Lung (tissue), 12 donors: ENCODE measurements around the gene CCDC80. TPM values are rescaled to one million over a fixed set of nuclear protein-coding genes. Genes with fewer than 3 reads are reported as not detected.

Experiments
- ATAC-seq: fragments of 200-7000 bp; cut with Tn5 transposase; one replicate; pipeline ENCODE4 v1.9.1; 2020; ENCODE audit warnings: moderate number of reproducible peaks; ENCODE audit not compliant: insufficient read depth, low FRiP score
- DNase-seq, 3 donors: peaks; one replicate each; pipeline ENCODE4 v3.0.0-alpha.2; 2013 to 2017
- H3K27ac ChIP-seq, 2 donors: one replicate each; pipeline ENCODE4 v1.5.1; 2013; ENCODE audit warnings: mild to moderate bottlenecking in 2 of 2, moderate library complexity in 2 of 2, control low read depth in 1 of 2, inconsistent platforms in 1 of 2, low read depth in 1 of 2, low read length in 1 of 2
- H3K27me3 ChIP-seq, 3 donors: one replicate each; pipeline ENCODE4 v1.5.1; 2013; ENCODE audit warnings: low read length in 2 of 3; ENCODE audit not compliant: control insufficient read depth in 3 of 3, insufficient read depth in 3 of 3
- H3K36me3 ChIP-seq, 4 donors: one replicate each; pipeline ENCODE4 v1.5.1; 2013; ENCODE audit warnings: low read length in 4 of 4, mild to moderate bottlenecking in 1 of 4, moderate library complexity in 1 of 4; ENCODE audit not compliant: control insufficient read depth in 4 of 4, insufficient read depth in 4 of 4
- H3K4me1 ChIP-seq, 5 donors: one replicate each; pipeline ENCODE4 v1.5.1; 2013; ENCODE audit warnings: low read length in 5 of 5, mild to moderate bottlenecking in 2 of 5, moderate library complexity in 1 of 5; ENCODE audit not compliant: control insufficient read depth in 5 of 5, insufficient read depth in 5 of 5
- H3K4me3 ChIP-seq: one replicate; pipeline ENCODE4 v1.5.1; 2013; ENCODE audit warnings: mild to moderate bottlenecking, control low read depth, moderate library complexity
- H3K9ac ChIP-seq, 2 donors: one replicate each; pipeline ENCODE4 v1.5.1; 2013; ENCODE audit warnings: low read length in 2 of 2, control low read depth in 1 of 2; ENCODE audit not compliant: insufficient read depth in 1 of 2
- H3K9me3 ChIP-seq, 4 donors: one replicate each; pipeline ENCODE4 v1.5.1; 2013; ENCODE audit warnings: low read length in 3 of 4, mild to moderate bottlenecking in 1 of 4, moderate library complexity in 1 of 4; ENCODE audit not compliant: control insufficient read depth in 4 of 4, insufficient read depth in 3 of 4
- WGBS, 2 donors: extraction: QIAGEN DNeasy Blood & Tissue Kit; methylation state at CpG; one replicate each; pipeline ENCODE4 v1.1.7; 2013; 5-methylcytosine and 5-hydroxymethylcytosine counted together
- polyA plus RNA-seq, 2 donors: library from polyadenylated mRNA; stranded (reverse); fragments of 200-250 nt; gene quantifications; one replicate each; pipeline ENCODE4 v1.2.1, GENCODE V29; 2013
- total RNA-seq, 2 donors: library from RNA; depleted of rRNA in 1 of 2; stranded (reverse); fragments of >200 nt in 1 of 2; gene quantifications; one replicate each; pipeline ENCODE4 v1.2.1, GENCODE V29; 2014 to 2021
- TF ChIP-seq, protein P1 (sequence below): IDR thresholded peaks from 2 replicates; pipeline ENCODE4 v1.5.1; 2012; ENCODE audit warnings: mild to moderate bottlenecking; ENCODE audit errors: control extremely low read depth, extremely low read depth
- donor health status: control.
- donor health status: control.
- donor health status: Bipolar disorder and iron deficiency.
- donor health status: healthy.
- donor health status: DM: yes; HTN: yes; CAD: no.

The CCDC80 gene
- total and polyA plus RNA-seq, 4 donors: 19.0 to 63.3 (median 29.3) TPM

DNA sequence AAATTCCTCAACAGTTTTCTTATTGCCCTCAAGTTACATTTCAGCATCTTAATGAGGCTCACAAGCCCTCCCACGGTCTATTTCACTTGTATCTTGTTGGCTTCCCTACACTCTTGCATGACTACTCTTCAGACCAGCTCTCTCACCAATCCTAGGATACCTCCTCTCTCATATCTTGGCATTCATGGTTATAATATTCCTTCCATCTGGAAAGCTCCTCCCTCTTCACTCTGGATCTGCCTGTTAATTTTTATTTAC lies 8.5 kb upstream of the CCDC80 start:
- no peaks in the 10 kb centered on the region for H3K9me3 ChIP-seq
- peaks cover 0 to 40% (median 3%) of the 10 kb centered on the region in 5 donors for H3K4me1 ChIP-seq
- no peaks in the 10 kb centered on the region for H3K36me3 ChIP-seq
- no peak overlapping the region for H3K9ac ChIP-seq
- 72 to 87% methylated on average over 1 of the region's 1 CpG for WGBS, 2 donors
- H3K4me3 ChIP-seq: no peak overlapping the region
- TF ChIP-seq, protein P1, sequence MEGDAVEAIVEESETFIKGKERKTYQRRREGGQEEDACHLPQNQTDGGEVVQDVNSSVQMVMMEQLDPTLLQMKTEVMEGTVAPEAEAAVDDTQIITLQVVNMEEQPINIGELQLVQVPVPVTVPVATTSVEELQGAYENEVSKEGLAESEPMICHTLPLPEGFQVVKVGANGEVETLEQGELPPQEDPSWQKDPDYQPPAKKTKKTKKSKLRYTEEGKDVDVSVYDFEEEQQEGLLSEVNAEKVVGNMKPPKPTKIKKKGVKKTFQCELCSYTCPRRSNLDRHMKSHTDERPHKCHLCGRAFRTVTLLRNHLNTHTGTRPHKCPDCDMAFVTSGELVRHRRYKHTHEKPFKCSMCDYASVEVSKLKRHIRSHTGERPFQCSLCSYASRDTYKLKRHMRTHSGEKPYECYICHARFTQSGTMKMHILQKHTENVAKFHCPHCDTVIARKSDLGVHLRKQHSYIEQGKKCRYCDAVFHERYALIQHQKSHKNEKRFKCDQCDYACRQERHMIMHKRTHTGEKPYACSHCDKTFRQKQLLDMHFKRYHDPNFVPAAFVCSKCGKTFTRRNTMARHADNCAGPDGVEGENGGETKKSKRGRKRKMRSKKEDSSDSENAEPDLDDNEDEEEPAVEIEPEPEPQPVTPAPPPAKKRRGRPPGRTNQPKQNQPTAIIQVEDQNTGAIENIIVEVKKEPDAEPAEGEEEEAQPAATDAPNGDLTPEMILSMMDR: no peak
- DNase-seq (no peak), ATAC-seq (no peak)
- no peak overlapping the region for H3K27ac ChIP-seq
- no peaks in the 10 kb centered on the region for H3K27me3 ChIP-seq

DNA sequence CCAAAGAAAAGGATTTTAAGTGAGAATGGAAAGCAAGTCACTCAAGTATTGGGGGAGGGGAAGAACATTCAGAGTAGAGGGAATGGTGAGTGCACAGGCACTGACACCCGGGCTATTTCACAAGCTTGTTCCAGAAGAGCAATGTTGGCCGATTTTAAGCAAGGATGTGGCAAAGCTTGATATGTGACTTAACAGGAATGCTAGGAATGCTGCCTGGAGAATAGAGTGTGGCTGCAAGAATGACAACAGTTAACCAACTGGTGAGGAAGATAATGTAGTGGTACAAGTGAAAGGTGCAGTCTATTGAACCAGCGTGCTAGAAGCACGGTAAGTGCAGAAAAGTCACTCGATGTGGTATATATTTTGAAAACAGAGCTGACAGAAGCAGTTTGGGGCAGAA lies 6.2 kb upstream of the CCDC80 start:
- Histone ChIP-seq H3K4me1 (peaks cover 0 to 25% (median 3%) of the 10 kb centered on the region in 5 donors), H3K9ac (no peak overlapping the region), H3K4me3 (no peak overlapping the region), H3K27me3 (no peaks in the 10 kb centered on the region), H3K36me3 (no peaks in the 10 kb centered on the region), H3K9me3 (no peaks in the 10 kb centered on the region), H3K27ac (no peak overlapping the region)
- 44 to 61% methylated on average over 5 of the region's 5 CpGs for WGBS, 2 donors
- ATAC-seq (peak; percentile 39), DNase-seq (peak in 1 of 3 donors; percentile 45)
- TF ChIP-seq, protein P1: no peak

DNA sequence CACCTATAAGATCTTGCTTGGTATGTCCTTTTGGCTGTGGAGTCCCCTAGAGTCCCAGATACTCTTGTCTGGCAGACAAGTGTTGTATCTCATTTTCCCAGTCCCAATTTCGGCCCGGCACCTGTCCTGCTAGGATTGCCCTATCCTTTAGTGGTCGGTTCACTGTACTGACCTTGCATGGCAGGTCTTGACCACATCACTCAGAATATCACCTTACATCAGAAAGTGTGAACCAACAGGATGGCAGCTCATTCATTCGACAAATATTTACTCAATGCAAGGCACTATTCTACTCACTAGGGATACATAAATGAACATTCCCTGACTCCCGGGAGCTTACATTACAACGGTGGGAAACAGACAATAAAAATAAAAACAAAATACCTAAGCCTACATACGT lies 5.7 kb upstream of the CCDC80 start:
- H3K9me3 ChIP-seq: no peaks in the 10 kb centered on the region
- TF ChIP-seq, protein P1: no peak
- peaks cover 0 to 30% (median 6%) of the 10 kb centered on the region in 5 donors for H3K4me1 ChIP-seq
- no peaks in the 10 kb centered on the region for H3K36me3 ChIP-seq
- H3K27ac ChIP-seq: no peak overlapping the region
- H3K4me3 ChIP-seq: no peak overlapping the region
- H3K27me3 ChIP-seq: peaks cover 0 to 3% (median 0%) of the 10 kb centered on the region in 3 donors
- ATAC-seq (no peak), DNase-seq (no peak)
- no peak overlapping the region for H3K9ac ChIP-seq
- WGBS, 2 donors: 58 to 77% methylated on average over 7 of the region's 7 CpGs

DNA sequence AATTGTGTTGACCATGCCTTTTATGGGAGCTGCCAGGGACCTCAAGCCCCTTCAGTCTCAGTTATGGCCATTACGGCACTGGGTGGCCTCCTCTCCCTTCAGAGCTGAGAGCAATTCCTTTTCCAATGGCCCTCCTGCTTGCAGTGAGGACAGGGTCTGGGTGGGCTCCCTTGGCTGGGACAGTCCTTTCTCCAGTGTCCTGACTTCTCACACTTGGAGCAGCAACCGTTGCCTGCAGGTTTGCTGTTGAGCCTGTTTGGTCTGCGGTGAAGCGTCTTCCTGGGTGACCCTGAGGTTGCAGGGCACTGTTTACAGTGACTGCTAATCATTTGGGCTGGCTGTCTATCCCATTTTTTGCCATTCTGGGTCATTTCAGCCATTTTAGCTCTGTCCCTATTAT lies 3.5 kb upstream of the CCDC80 start:
- DNase-seq (no peak), ATAC-seq (no peak)
- Histone ChIP-seq H3K4me1 (peaks cover 0 to 35% (median 10%) of the 10 kb centered on the region in 5 donors), H3K36me3 (no peaks in the 10 kb centered on the region), H3K9ac (no peak overlapping the region), H3K9me3 (no peaks in the 10 kb centered on the region), H3K27ac (no peak overlapping the region), H3K27me3 (peaks cover 0 to 4% (median 0%) of the 10 kb centered on the region in 3 donors), H3K4me3 (no peak overlapping the region)
- TF ChIP-seq, protein P1: no peak
- WGBS, 2 donors: 75 to 79% methylated on average over 4 of the region's 4 CpGs
